Measurements from ENCODE around the gene DUOX2.
"Not testable (repeated sequence)": the region's sequence is repeated elsewhere in the genome, so short reads cannot be mapped to it uniquely, and the experiment has no call there.

DNA sequence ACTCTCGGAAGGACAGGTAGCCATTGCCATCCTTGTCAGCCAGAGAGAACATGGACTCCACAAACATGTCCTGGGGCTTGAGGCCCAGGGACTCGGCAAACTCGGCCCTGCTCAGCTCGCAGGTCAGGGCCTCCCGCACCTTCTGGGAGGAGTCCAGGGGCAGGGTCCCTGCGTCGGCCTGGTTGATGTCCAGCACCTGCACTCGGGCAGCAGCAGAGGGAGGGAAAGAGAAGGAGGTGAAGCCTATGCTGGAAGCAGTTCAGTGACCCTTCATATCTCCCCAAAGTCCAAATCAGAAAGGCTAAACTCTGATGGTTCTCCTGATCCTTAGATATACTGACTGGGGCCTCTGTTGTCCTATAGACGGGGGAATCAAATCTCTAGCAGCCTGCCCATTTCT is 9.8 kb downstream of the DUOX2 start:
- not testable (repeated sequence) for TF ChIP-seq CTCF, POLR2A, POLR2AphosphoS5 (IDR thresholded peaks at IDR 0.05)

Data from transverse colon (tissue), 4 donors.